ENCODE measurements around the gene GPR176.

GRCh38 chr15:39914977-39915376 is 5.1 kb downstream of the GPR176 start:
- TF ChIP-seq CTCF (IDR thresholded peaks at IDR 0.05) = no peak
- TF ChIP-seq EZH2 (IDR thresholded peaks at IDR 0.05) = no peak
- no peak for TF ChIP-seq EZH2phosphoT487 (IDR thresholded peaks at IDR 0.05)

Measured in neural progenitor cell (in vitro differentiated cells).